ENCODE measurements around the gene JUNB.
A peak's percentile ranks its signal among the peaks of the same experiment; 100 is the strongest.

JUNB gene

GRCh38 chr19:12782424-12783290 is 8.6 kb upstream of the JUNB start:
- Histone ChIP-seq H3K9me2 (replicated peaks; ENCODE audit: low read depth, low read length) (no peaks in the 10 kb centered on the region), H3K79me2 (ENCODE audit: insufficient read depth, low read length) (no peaks in the 10 kb centered on the region), H3K27me3 (ENCODE audit: insufficient read depth, low read length, poor library complexity, severe bottlenecking) (no peaks in the 10 kb centered on the region), H3K4me3 (ENCODE audit: low read length, poor library complexity, severe bottlenecking) (peak overlapping the region; percentile 64), H3K9me3 (ENCODE audit: insufficient read depth, low read depth, low read length) (no peaks in the 10 kb centered on the region), H3K4me1 (ENCODE audit: insufficient read depth, low read length, poor library complexity, severe bottlenecking) (peaks cover 42% of the 10 kb centered on the region), H2AFZ (ENCODE audit: low read length) (peak overlapping the region; percentile 59; the same call in 1 of the 2 replicates), H4K20me1 (ENCODE audit: insufficient read depth, low read length, poor library complexity, severe bottlenecking) (no peaks in the 10 kb centered on the region), H3K36me3 (ENCODE audit: insufficient read depth, low read length) (no peaks in the 10 kb centered on the region), H3F3A (ENCODE audit: low read depth) (no peaks in the 10 kb centered on the region; the same call in 1 of the 2 replicates), H3K4me2 (ENCODE audit: low read depth, low read length, poor library complexity, severe bottlenecking) (peak overlapping the region; percentile 60), H3K9ac (ENCODE audit: low read depth, low read length, poor library complexity, severe bottlenecking) (peak overlapping the region; percentile 58)
- TF ChIP-seq EZH2phosphoT487 (IDR thresholded peaks at IDR 0.05; ENCODE audit: borderline replicate concordance) (no peak), CTCF (conservative IDR thresholded peaks at IDR 0.05; ENCODE audit: low read length) (no peak)

- Histone ChIP-seq H3K4me1 (ENCODE audit: insufficient read depth, low read length, poor library complexity, severe bottlenecking) (peaks cover 36% of the 10 kb centered on the region), H3K9ac (ENCODE audit: low read depth, low read length, poor library complexity, severe bottlenecking) (no peak overlapping the region), H3K36me3 (ENCODE audit: insufficient read depth, low read length) (no peaks in the 10 kb centered on the region), H3F3A (ENCODE audit: low read depth) (no peaks in the 10 kb centered on the region; the same call in 1 of the 2 replicates), H4K20me1 (ENCODE audit: insufficient read depth, low read length, poor library complexity, severe bottlenecking) (no peaks in the 10 kb centered on the region), H2AFZ (ENCODE audit: low read length) (no peak overlapping the region), H3K79me2 (ENCODE audit: insufficient read depth, low read length) (no peaks in the 10 kb centered on the region), H3K4me2 (ENCODE audit: low read depth, low read length, poor library complexity, severe bottlenecking) (peak overlapping the region; percentile 60), H3K9me3 (ENCODE audit: insufficient read depth, low read depth, low read length) (no peaks in the 10 kb centered on the region), H3K4me3 (ENCODE audit: low read length, poor library complexity, severe bottlenecking) (peak overlapping the region; percentile 64), H3K27me3 (ENCODE audit: insufficient read depth, low read length, poor library complexity, severe bottlenecking) (no peaks in the 10 kb centered on the region), H3K9me2 (replicated peaks; ENCODE audit: low read depth, low read length) (no peaks in the 10 kb centered on the region)
- no peak for TF ChIP-seq CTCF (conservative IDR thresholded peaks at IDR 0.05; ENCODE audit: low read length)
- TF ChIP-seq EZH2phosphoT487 (IDR thresholded peaks at IDR 0.05; ENCODE audit: borderline replicate concordance): no peak
Observed at GRCh38 chr19:12783291-12783848, 7.9 kb upstream of the JUNB start.

DNA sequence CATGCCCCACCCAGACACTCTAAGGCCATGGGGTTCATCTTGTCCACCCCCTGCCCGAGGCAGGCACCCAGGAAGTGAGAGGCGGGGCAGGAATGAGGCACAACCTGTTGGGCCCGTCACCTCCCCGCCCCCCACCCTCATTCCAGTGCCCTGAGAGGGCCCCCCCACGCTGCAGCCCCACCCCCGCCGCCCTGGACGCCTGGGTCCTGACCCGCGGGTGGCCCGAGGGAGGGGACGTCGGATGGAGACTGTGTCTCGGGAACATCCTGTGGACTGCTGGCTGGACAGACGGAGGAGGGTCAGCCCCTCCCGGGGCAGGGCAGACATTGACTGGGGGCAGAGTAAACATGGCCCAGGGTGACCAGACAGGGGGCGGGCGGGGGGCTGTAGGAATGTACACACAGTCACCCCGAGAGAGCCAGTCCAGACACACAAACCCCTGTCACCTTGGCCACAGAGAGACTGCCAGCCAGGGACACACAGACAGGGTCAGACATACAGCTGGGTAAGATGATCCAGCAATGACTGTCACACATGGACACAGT is 7.4 kb upstream of the JUNB start:
- TF ChIP-seq CTCF (conservative IDR thresholded peaks at IDR 0.05; ENCODE audit: low read length): no peak
- TF ChIP-seq EZH2phosphoT487 (IDR thresholded peaks at IDR 0.05; ENCODE audit: borderline replicate concordance): no peak
- Histone ChIP-seq H3F3A (ENCODE audit: low read depth) (no peaks in the 10 kb centered on the region; the same call in 1 of the 2 replicates), H3K4me1 (ENCODE audit: insufficient read depth, low read length, poor library complexity, severe bottlenecking) (peaks cover 30% of the 10 kb centered on the region), H4K20me1 (ENCODE audit: insufficient read depth, low read length, poor library complexity, severe bottlenecking) (no peaks in the 10 kb centered on the region), H3K9me3 (ENCODE audit: insufficient read depth, low read depth, low read length) (no peaks in the 10 kb centered on the region), H3K79me2 (ENCODE audit: insufficient read depth, low read length) (no peaks in the 10 kb centered on the region), H3K36me3 (ENCODE audit: insufficient read depth, low read length) (no peaks in the 10 kb centered on the region), H3K27me3 (ENCODE audit: insufficient read depth, low read length, poor library complexity, severe bottlenecking) (no peaks in the 10 kb centered on the region), H3K9ac (ENCODE audit: low read depth, low read length, poor library complexity, severe bottlenecking) (no peak overlapping the region), H3K4me3 (ENCODE audit: low read length, poor library complexity, severe bottlenecking) (no peak overlapping the region), H3K9me2 (replicated peaks; ENCODE audit: low read depth, low read length) (no peaks in the 10 kb centered on the region), H3K4me2 (ENCODE audit: low read depth, low read length, poor library complexity, severe bottlenecking) (no peak overlapping the region), H2AFZ (ENCODE audit: low read length) (no peak overlapping the region)
